ENCODE results near the gene GJB2.

The GJB2 gene

DNA sequence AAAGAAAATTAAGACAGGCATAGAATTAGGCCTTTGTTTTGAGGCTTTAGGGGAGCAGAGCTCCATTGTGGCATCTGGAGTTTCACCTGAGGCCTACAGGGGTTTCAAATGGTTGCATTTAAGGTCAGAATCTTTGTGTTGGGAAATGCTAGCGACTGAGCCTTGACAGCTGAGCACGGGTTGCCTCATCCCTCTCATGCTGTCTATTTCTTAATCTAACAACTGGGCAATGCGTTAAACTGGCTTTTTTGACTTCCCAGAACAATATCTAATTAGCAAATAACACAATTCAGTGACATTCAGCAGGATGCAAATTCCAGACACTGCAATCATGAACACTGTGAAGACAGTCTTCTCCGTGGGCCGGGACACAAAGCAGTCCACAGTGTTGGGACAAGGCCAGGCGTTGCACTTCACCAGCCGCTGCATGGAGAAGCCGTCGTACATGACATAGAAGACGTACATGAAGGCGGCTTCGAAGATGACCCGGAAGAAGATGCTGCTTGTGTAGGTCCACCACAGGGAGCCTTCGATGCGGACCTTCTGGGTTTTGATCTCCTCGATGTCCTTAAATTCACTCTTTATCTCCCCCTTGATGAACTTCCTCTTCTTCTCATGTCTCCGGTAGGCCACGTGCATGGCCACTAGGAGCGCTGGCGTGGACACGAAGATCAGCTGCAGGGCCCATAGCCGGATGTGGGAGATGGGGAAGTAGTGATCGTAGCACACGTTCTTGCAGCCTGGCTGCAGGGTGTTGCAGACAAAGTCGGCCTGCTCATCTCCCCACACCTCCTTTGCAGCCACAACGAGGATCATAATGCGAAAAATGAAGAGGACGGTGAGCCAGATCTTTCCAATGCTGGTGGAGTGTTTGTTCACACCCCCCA lies 3.8 kb downstream of the GJB2 start:
- Histone ChIP-seq H3K36me3 (ENCODE audit: insufficient read depth) (no peaks in the 10 kb centered on the region), H3K9ac (no peak overlapping the region), H2AFZ (ENCODE audit: low read depth) (no peak overlapping the region), H3K27me3 (ENCODE audit: insufficient read depth, low read depth) (peaks cover 4% of the 10 kb centered on the region; the same call in 1 of the 2 replicates), H3K79me2 (ENCODE audit: insufficient read depth, low read depth) (no peaks in the 10 kb centered on the region), H3K4me3 (IDR thresholded peaks at IDR 0.05; ENCODE audit: insufficient read depth, low read depth, low read length) (no peak overlapping the region), H3K27ac (no peak overlapping the region), H4K20me1 (ENCODE audit: insufficient read depth) (no peaks in the 10 kb centered on the region), H3K4me2 (peak overlapping the region; percentile 9; the same call in 1 of the 2 replicates), H3K4me1 (ENCODE audit: low read depth, poor library complexity, severe bottlenecking) (peaks cover 30% of the 10 kb centered on the region)
- TF ChIP-seq, protein P1, sequence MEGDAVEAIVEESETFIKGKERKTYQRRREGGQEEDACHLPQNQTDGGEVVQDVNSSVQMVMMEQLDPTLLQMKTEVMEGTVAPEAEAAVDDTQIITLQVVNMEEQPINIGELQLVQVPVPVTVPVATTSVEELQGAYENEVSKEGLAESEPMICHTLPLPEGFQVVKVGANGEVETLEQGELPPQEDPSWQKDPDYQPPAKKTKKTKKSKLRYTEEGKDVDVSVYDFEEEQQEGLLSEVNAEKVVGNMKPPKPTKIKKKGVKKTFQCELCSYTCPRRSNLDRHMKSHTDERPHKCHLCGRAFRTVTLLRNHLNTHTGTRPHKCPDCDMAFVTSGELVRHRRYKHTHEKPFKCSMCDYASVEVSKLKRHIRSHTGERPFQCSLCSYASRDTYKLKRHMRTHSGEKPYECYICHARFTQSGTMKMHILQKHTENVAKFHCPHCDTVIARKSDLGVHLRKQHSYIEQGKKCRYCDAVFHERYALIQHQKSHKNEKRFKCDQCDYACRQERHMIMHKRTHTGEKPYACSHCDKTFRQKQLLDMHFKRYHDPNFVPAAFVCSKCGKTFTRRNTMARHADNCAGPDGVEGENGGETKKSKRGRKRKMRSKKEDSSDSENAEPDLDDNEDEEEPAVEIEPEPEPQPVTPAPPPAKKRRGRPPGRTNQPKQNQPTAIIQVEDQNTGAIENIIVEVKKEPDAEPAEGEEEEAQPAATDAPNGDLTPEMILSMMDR (conservative IDR thresholded peaks at IDR 0.05; ENCODE audit: low read depth, low read length): no peak

GRCh38 chr13:20186771-20187170 lies 6.0 kb downstream of the GJB2 start:
- Histone ChIP-seq H3K4me1 (ENCODE audit: low read depth, poor library complexity, severe bottlenecking) (peaks cover 33% of the 10 kb centered on the region), H3K36me3 (ENCODE audit: insufficient read depth) (no peaks in the 10 kb centered on the region), H3K9ac (no peak overlapping the region), H2AFZ (ENCODE audit: low read depth) (no peak overlapping the region), H4K20me1 (ENCODE audit: insufficient read depth) (no peaks in the 10 kb centered on the region), H3K4me2 (no peak overlapping the region), H3K4me3 (IDR thresholded peaks at IDR 0.05; ENCODE audit: insufficient read depth, low read depth, low read length) (no peak overlapping the region), H3K79me2 (ENCODE audit: insufficient read depth, low read depth) (no peaks in the 10 kb centered on the region), H3K27ac (no peak overlapping the region), H3K27me3 (ENCODE audit: insufficient read depth, low read depth) (no peaks in the 10 kb centered on the region)
- TF ChIP-seq, protein P1 (conservative IDR thresholded peaks at IDR 0.05; ENCODE audit: low read depth, low read length): no peak

DNA sequence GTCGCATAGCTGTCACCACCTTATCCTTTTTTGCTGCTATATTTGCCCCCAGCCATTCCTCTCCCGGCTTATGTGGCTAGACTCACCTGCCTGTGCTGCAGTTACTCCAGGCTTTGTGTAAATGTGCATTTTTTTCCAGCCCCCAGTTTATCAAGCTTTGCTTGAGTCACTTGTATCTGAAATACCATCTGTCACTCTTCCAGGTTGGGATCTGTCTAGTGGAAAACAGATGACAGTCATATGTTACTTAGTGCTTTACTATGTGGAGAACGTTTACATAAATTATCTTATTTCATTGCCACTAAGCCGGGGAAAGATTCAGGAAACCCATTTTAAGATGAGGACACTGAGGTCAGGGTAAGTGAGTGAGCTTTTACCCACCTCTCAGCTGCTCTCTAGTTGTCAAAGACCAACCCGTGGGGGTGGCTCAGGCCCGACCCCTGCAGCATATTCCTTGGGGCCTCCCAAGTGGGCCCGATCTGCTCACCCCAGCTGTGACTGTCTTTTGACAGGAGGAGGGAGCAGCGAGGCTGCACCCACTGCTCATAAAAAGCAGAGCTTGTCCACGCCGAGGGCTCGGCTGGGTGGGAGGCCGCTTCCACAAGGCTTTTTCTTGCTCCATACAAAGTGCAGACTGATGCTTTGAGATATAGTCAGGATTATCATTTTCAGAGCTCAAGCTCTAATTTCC lies 7.2 kb downstream of the GJB2 start:
- TF ChIP-seq, protein P1 (conservative IDR thresholded peaks at IDR 0.05; ENCODE audit: low read depth, low read length): no peak
- no peaks in the 10 kb centered on the region for H3K36me3 ChIP-seq (ENCODE audit: insufficient read depth)
- H3K27me3 ChIP-seq (ENCODE audit: insufficient read depth, low read depth): no peaks in the 10 kb centered on the region
- H2AFZ ChIP-seq (ENCODE audit: low read depth): no peak overlapping the region
- no peaks in the 10 kb centered on the region for H4K20me1 ChIP-seq (ENCODE audit: insufficient read depth)
- no peak overlapping the region for H3K4me3 ChIP-seq (IDR thresholded peaks at IDR 0.05; ENCODE audit: insufficient read depth, low read depth, low read length)
- no peak overlapping the region for H3K27ac ChIP-seq
- no peak overlapping the region for H3K4me2 ChIP-seq
- H3K9ac ChIP-seq: no peak overlapping the region
- peaks cover 24% of the 10 kb centered on the region for H3K4me1 ChIP-seq (ENCODE audit: low read depth, poor library complexity, severe bottlenecking)
- H3K79me2 ChIP-seq (ENCODE audit: insufficient read depth, low read depth): no peaks in the 10 kb centered on the region

DNA sequence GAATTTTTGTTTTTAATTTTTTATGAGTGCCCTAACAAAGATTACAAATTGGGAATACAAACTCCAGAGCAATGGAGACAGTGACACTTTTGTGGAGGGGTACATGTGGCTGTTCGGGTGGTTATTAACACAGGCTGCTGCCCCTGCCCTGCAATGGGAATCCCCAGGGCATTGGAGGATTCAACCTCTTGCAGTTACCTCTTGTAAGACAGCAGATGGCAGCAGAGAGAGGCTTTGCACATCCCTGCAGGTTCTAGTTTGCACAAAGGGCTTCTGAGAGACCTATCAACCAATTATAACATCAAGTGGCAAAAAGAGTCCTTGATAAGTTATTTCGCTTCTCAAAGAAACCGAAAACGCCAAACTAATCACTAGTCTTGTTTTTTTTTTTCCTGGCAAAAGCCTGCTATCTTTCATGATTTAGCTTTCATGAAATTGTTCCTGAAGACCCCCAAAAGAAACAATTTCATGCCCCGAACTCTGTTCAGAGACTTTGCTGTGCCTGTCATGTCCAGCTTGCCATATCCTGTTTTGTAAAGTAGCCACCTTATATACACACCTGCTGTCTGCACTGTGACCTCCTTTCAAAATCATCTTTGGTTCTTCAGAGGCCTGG lies 10.4 kb downstream of the GJB2 start:
- TF ChIP-seq, protein P1 (conservative IDR thresholded peaks at IDR 0.05; ENCODE audit: low read depth, low read length): peak; percentile 73
- Histone ChIP-seq H3K4me2 (0 out of 2 replicates have a peak overlapping the region, but pooled peaks have one; percentile 26), H3K4me3 (IDR thresholded peaks at IDR 0.05; ENCODE audit: insufficient read depth, low read depth, low read length) (no peak overlapping the region), H2AFZ (ENCODE audit: low read depth) (no peak overlapping the region), H3K9ac (no peak overlapping the region), H3K36me3 (ENCODE audit: insufficient read depth) (no peaks in the 10 kb centered on the region), H4K20me1 (ENCODE audit: insufficient read depth) (no peaks in the 10 kb centered on the region), H3K27ac (no peak overlapping the region), H3K4me1 (ENCODE audit: low read depth, poor library complexity, severe bottlenecking) (peaks cover 11% of the 10 kb centered on the region), H3K79me2 (ENCODE audit: insufficient read depth, low read depth) (no peaks in the 10 kb centered on the region), H3K27me3 (ENCODE audit: insufficient read depth, low read depth) (no peaks in the 10 kb centered on the region)
